Measurements from ENCODE around the gene GBP3. TPM values are rescaled to one million over a fixed set of nuclear protein-coding genes. Genes with fewer than 3 reads are reported as not detected.

Gene GBP3
- polyA plus RNA-seq, 1 of the 3 experiments (the other 2 are of a cell fraction): 8.5 TPM

DNA sequence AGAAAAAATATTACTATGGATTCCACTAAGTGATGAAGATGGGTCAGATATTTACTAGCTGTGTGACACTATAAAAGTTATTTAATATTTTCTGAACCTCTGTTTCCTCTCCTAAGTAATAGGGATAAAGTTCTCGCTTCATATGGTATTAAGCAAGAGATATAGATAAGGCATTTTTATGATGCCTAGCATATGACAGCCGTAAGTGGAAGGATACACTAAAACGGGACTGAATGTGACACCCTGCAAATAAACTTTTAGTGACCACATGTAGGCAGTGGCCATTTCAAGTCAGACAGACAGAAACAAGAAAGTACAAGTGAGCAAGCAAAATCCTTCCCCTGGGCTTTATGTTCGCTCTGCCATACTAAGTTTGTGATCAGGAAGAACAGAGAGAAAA lies 14.2 kb downstream of the GBP3 start:
- H4K20me1 ChIP-seq (ENCODE audit: insufficient read depth): no peaks in the 10 kb centered on the region
- H3K4me1 ChIP-seq (ENCODE audit: control insufficient read depth in 1 of 2, insufficient read depth in 2 of 2, low read depth in 1 of 2, low read length in 1 of 2): no peaks in the 10 kb centered on the region
- H3K27ac ChIP-seq (ENCODE audit: low read depth in 2 of 2, low read length in 1 of 2): no peak overlapping the region
- no peaks in the 10 kb centered on the region for H3F3A ChIP-seq (replicated peaks; ENCODE audit: insufficient read depth)
- H2AFZ ChIP-seq (ENCODE audit: low read depth): no peak overlapping the region
- POLR2A ChIA-PET: no interaction called here
- no peak overlapping the region for H3K9ac ChIP-seq
- TF ChIP-seq, protein P1, sequence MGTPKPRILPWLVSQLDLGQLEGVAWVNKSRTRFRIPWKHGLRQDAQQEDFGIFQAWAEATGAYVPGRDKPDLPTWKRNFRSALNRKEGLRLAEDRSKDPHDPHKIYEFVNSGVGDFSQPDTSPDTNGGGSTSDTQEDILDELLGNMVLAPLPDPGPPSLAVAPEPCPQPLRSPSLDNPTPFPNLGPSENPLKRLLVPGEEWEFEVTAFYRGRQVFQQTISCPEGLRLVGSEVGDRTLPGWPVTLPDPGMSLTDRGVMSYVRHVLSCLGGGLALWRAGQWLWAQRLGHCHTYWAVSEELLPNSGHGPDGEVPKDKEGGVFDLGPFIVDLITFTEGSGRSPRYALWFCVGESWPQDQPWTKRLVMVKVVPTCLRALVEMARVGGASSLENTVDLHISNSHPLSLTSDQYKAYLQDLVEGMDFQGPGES (IDR thresholded peaks at IDR 0.05; ENCODE audit: low read depth, low read length): no peak
- TF ChIP-seq EP300 (IDR thresholded peaks at IDR 0.05; ENCODE audit: borderline replicate concordance in 1 of 2, low read depth in 1 of 2, low read length in 1 of 2) (no peak), TAF1 (IDR thresholded peaks at IDR 0.05; ENCODE audit: borderline replicate concordance, low read depth, low read length) (no peak), RXRA (IDR thresholded peaks at IDR 0.05; ENCODE audit: borderline replicate concordance, low read depth) (no peak), EZH2phosphoT487 (IDR thresholded peaks at IDR 0.05; ENCODE audit: borderline replicate concordance, low read depth) (no peak), MAX (IDR thresholded peaks at IDR 0.05; ENCODE audit: low read depth) (no peak), NFIC (IDR thresholded peaks at IDR 0.05; ENCODE audit: borderline replicate concordance) (no peak), MXI1 (IDR thresholded peaks at IDR 0.05; ENCODE audit: low read depth, low read length) (no peak), NRF1 (IDR thresholded peaks at IDR 0.05; ENCODE audit: low read depth, low read length) (no peak), CHD2 (IDR thresholded peaks at IDR 0.05; ENCODE audit: low read length, partially characterized antibody) (no peak), JUND (IDR thresholded peaks at IDR 0.05) (no peak), TCF12 (IDR thresholded peaks at IDR 0.05) (no peak), GABPA (IDR thresholded peaks at IDR 0.05; ENCODE audit: low read depth) (no peak), FOXJ3 (CRISPR knock-in tag; IDR thresholded peaks at IDR 0.05) (no peak), GATA2 (CRISPR knock-in tag; IDR thresholded peaks at IDR 0.05) (no peak)
- TF ChIP-seq, protein P2, sequence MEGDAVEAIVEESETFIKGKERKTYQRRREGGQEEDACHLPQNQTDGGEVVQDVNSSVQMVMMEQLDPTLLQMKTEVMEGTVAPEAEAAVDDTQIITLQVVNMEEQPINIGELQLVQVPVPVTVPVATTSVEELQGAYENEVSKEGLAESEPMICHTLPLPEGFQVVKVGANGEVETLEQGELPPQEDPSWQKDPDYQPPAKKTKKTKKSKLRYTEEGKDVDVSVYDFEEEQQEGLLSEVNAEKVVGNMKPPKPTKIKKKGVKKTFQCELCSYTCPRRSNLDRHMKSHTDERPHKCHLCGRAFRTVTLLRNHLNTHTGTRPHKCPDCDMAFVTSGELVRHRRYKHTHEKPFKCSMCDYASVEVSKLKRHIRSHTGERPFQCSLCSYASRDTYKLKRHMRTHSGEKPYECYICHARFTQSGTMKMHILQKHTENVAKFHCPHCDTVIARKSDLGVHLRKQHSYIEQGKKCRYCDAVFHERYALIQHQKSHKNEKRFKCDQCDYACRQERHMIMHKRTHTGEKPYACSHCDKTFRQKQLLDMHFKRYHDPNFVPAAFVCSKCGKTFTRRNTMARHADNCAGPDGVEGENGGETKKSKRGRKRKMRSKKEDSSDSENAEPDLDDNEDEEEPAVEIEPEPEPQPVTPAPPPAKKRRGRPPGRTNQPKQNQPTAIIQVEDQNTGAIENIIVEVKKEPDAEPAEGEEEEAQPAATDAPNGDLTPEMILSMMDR (IDR thresholded peaks at IDR 0.05): no peak
- TF ChIP-seq, protein P3, sequence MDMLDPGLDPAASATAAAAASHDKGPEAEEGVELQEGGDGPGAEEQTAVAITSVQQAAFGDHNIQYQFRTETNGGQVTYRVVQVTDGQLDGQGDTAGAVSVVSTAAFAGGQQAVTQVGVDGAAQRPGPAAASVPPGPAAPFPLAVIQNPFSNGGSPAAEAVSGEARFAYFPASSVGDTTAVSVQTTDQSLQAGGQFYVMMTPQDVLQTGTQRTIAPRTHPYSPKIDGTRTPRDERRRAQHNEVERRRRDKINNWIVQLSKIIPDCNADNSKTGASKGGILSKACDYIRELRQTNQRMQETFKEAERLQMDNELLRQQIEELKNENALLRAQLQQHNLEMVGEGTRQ (IDR thresholded peaks at IDR 0.05; ENCODE audit: borderline replicate concordance, low read depth, low read length): no peak
- TF ChIP-seq, protein P4, sequence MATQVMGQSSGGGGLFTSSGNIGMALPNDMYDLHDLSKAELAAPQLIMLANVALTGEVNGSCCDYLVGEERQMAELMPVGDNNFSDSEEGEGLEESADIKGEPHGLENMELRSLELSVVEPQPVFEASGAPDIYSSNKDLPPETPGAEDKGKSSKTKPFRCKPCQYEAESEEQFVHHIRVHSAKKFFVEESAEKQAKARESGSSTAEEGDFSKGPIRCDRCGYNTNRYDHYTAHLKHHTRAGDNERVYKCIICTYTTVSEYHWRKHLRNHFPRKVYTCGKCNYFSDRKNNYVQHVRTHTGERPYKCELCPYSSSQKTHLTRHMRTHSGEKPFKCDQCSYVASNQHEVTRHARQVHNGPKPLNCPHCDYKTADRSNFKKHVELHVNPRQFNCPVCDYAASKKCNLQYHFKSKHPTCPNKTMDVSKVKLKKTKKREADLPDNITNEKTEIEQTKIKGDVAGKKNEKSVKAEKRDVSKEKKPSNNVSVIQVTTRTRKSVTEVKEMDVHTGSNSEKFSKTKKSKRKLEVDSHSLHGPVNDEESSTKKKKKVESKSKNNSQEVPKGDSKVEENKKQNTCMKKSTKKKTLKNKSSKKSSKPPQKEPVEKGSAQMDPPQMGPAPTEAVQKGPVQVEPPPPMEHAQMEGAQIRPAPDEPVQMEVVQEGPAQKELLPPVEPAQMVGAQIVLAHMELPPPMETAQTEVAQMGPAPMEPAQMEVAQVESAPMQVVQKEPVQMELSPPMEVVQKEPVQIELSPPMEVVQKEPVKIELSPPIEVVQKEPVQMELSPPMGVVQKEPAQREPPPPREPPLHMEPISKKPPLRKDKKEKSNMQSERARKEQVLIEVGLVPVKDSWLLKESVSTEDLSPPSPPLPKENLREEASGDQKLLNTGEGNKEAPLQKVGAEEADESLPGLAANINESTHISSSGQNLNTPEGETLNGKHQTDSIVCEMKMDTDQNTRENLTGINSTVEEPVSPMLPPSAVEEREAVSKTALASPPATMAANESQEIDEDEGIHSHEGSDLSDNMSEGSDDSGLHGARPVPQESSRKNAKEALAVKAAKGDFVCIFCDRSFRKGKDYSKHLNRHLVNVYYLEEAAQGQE (IDR thresholded peaks at IDR 0.05; ENCODE audit: low read depth, low read length): no peak
- TF ChIP-seq, protein P5, sequence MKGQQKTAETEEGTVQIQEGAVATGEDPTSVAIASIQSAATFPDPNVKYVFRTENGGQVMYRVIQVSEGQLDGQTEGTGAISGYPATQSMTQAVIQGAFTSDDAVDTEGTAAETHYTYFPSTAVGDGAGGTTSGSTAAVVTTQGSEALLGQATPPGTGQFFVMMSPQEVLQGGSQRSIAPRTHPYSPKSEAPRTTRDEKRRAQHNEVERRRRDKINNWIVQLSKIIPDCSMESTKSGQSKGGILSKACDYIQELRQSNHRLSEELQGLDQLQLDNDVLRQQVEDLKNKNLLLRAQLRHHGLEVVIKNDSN (IDR thresholded peaks at IDR 0.05; ENCODE audit: borderline replicate concordance, low read depth): no peak
- H3K9me3 ChIP-seq: no peaks in the 10 kb centered on the region
- H3K36me3 ChIP-seq (replicated peaks in 1 of 2; ENCODE audit: control insufficient read depth in 1 of 2, insufficient read depth in 2 of 2, low read length in 1 of 2): peaks cover 31 to 63% of the 10 kb centered on the region in 2 experiments
- no peak overlapping the region for H3K4me3 ChIP-seq (ENCODE audit: low read depth in 2 of 2, low read length in 1 of 2)
- H3K27me3 ChIP-seq (ENCODE audit: insufficient read depth): no peaks in the 10 kb centered on the region
- H3K4me2 ChIP-seq: no peak overlapping the region
- H3K9me2 ChIP-seq: no peaks in the 10 kb centered on the region
- CTCF ChIA-PET: interaction anchor here (2.0 kb wide), 1 partner anchor 10 kb away, joined by 6 read pairs; no protein-coding TSS in a partner anchor
- WGBS (ENCODE audit: low lambda C conversion rate): 86% methylated on average over 4 of the region's 4 CpGs
- H3K79me2 ChIP-seq (ENCODE audit: insufficient read depth): no peaks in the 10 kb centered on the region
- no peak for DNase-seq

Data from SK-N-SH (cell line).